IPS-18a (cell line): ENCODE results near the gene RYR1.
"Not testable (repeated sequence)": the region's sequence is repeated elsewhere in the genome, so short reads cannot be mapped to it uniquely, and the experiment has no call there.

Source experiments
- H3K27ac ChIP-seq: one replicate; pipeline ENCODE4 v1.5.1; 2013; ENCODE audit warnings: low read length
- H3K27me3 ChIP-seq: one replicate; pipeline ENCODE4 v1.6.1; 2013; ENCODE audit warnings: mild to moderate bottlenecking, low read length; ENCODE audit not compliant: control insufficient read depth, insufficient read depth
- H3K36me3 ChIP-seq: one replicate; pipeline ENCODE4 v1.6.1; 2013; ENCODE audit warnings: low read depth, low read length; ENCODE audit not compliant: control insufficient read depth
- H3K4me1 ChIP-seq: one replicate; pipeline ENCODE4 v1.6.1; 2013; ENCODE audit warnings: low read depth, low read length; ENCODE audit not compliant: control insufficient read depth
- H3K4me3 ChIP-seq: one replicate; pipeline ENCODE4 v1.5.1; 2013; ENCODE audit warnings: low read length
- H3K9ac ChIP-seq: one replicate; pipeline ENCODE4 v1.6.1; 2013; ENCODE audit warnings: mild to moderate bottlenecking, low read length, moderate library complexity
- H3K9me3 ChIP-seq: one replicate; pipeline ENCODE4 v1.6.1; 2013; ENCODE audit warnings: low read depth, low read length; ENCODE audit not compliant: control insufficient read depth

The RYR1 gene

GRCh38 chr19:38485541-38486285 lies 52.2 kb downstream of the RYR1 start:
- Histone ChIP-seq H3K36me3 (peaks cover 27% of the 10 kb centered on the region), H3K4me1 (no peaks in the 10 kb centered on the region), H3K9ac (no peak overlapping the region), H3K9me3 (no peaks in the 10 kb centered on the region), H3K27ac (no peak overlapping the region), H3K4me3 (no peak overlapping the region), H3K27me3 (no peaks in the 10 kb centered on the region)

- H3K36me3 ChIP-seq, result peaks cover 37% of the 10 kb centered on the region
- H3K27ac ChIP-seq, result no peak overlapping the region
- no peak overlapping the region for H3K9ac ChIP-seq
- H3K9me3 ChIP-seq, result no peaks in the 10 kb centered on the region
- no peaks in the 10 kb centered on the region for H3K4me1 ChIP-seq
- H3K27me3 ChIP-seq, result no peaks in the 10 kb centered on the region
- H3K4me3 ChIP-seq, result no peak overlapping the region
These were observed 53.3 kb downstream of the RYR1 start for GRCh38 chr19:38486731-38487336.

GRCh38 chr19:38488096-38488495 lies 54.6 kb downstream of the RYR1 start:
- no peak overlapping the region for H3K4me3 ChIP-seq
- H3K9ac ChIP-seq, result no peak overlapping the region
- H3K36me3 ChIP-seq, result peaks cover 45% of the 10 kb centered on the region
- no peaks in the 10 kb centered on the region for H3K4me1 ChIP-seq
- no peaks in the 10 kb centered on the region for H3K27me3 ChIP-seq
- no peak overlapping the region for H3K27ac ChIP-seq
- no peaks in the 10 kb centered on the region for H3K9me3 ChIP-seq

GRCh38 chr19:38488776-38489481 lies 55.4 kb downstream of the RYR1 start:
- Histone ChIP-seq H3K27me3 (no peaks in the 10 kb centered on the region), H3K4me3 (no peak overlapping the region), H3K9me3 (no peaks in the 10 kb centered on the region), H3K27ac (no peak overlapping the region), H3K4me1 (no peaks in the 10 kb centered on the region), H3K9ac (no peak overlapping the region), H3K36me3 (peaks cover 42% of the 10 kb centered on the region)

GRCh38 chr19:38490861-38491260 lies 57.4 kb downstream of the RYR1 start:
- no peaks in the 10 kb centered on the region for H3K27me3 ChIP-seq
- no peaks in the 10 kb centered on the region for H3K4me1 ChIP-seq
- no peak overlapping the region for H3K27ac ChIP-seq
- no peak overlapping the region for H3K4me3 ChIP-seq
- no peak overlapping the region for H3K9ac ChIP-seq
- no peaks in the 10 kb centered on the region for H3K9me3 ChIP-seq
- H3K36me3 ChIP-seq, result peaks cover 50% of the 10 kb centered on the region

- H3K9me3 ChIP-seq, result no peaks in the 10 kb centered on the region
- no peak overlapping the region for H3K27ac ChIP-seq
- no peaks in the 10 kb centered on the region for H3K4me1 ChIP-seq
- H3K27me3 ChIP-seq, result no peaks in the 10 kb centered on the region
- H3K9ac ChIP-seq, result no peak overlapping the region
- H3K4me3 ChIP-seq, result no peak overlapping the region
- peaks cover 56% of the 10 kb centered on the region for H3K36me3 ChIP-seq
These were observed 58.8 kb downstream of the RYR1 start for GRCh38 chr19:38492181-38492813.

GRCh38 chr19:38494379-38494778 lies 60.9 kb downstream of the RYR1 start:
- Histone ChIP-seq H3K27me3 (no peaks in the 10 kb centered on the region), H3K27ac (no peak overlapping the region), H3K4me1 (no peaks in the 10 kb centered on the region), H3K9ac (no peak overlapping the region), H3K9me3 (no peaks in the 10 kb centered on the region), H3K4me3 (no peak overlapping the region), H3K36me3 (peaks cover 54% of the 10 kb centered on the region)

GRCh38 chr19:38495375-38495774 lies 61.9 kb downstream of the RYR1 start:
- not testable (repeated sequence) for H3K27me3 ChIP-seq, H3K4me3 ChIP-seq, H3K9me3 ChIP-seq, H3K4me1 ChIP-seq, H3K27ac ChIP-seq, H3K9ac ChIP-seq
- peaks cover 50% of the 10 kb centered on the region for H3K36me3 ChIP-seq

- Histone ChIP-seq H3K9ac (no peak overlapping the region), H3K9me3 (no peaks in the 10 kb centered on the region), H3K4me3 (no peak overlapping the region), H3K27ac (no peak overlapping the region), H3K4me1 (no peaks in the 10 kb centered on the region), H3K27me3 (no peaks in the 10 kb centered on the region), H3K36me3 (peaks cover 46% of the 10 kb centered on the region)
These were observed 62.6 kb downstream of the RYR1 start for GRCh38 chr19:38496116-38496515.

- no peak overlapping the region for H3K4me3 ChIP-seq
- H3K9me3 ChIP-seq, result no peaks in the 10 kb centered on the region
- no peak overlapping the region for H3K27ac ChIP-seq
- no peaks in the 10 kb centered on the region for H3K27me3 ChIP-seq
- no peaks in the 10 kb centered on the region for H3K4me1 ChIP-seq
- H3K9ac ChIP-seq, result no peak overlapping the region
- H3K36me3 ChIP-seq, result peaks cover 42% of the 10 kb centered on the region
These were observed 63.4 kb downstream of the RYR1 start for GRCh38 chr19:38496603-38497487.

- no peaks in the 10 kb centered on the region for H3K27me3 ChIP-seq
- no peak overlapping the region for H3K4me3 ChIP-seq
- H3K4me1 ChIP-seq, result no peaks in the 10 kb centered on the region
- no peak overlapping the region for H3K9ac ChIP-seq
- no peak overlapping the region for H3K27ac ChIP-seq
- no peaks in the 10 kb centered on the region for H3K9me3 ChIP-seq
- H3K36me3 ChIP-seq, result peaks cover 36% of the 10 kb centered on the region
These were observed 64.4 kb downstream of the RYR1 start for GRCh38 chr19:38497907-38498306.
